H1 (cell line): ENCODE measurements around the gene TMEM204. TPM values are rescaled to one million over a fixed set of nuclear protein-coding genes. Genes with fewer than 3 reads are reported as not detected.

Experiments
- CTCF ChIA-PET: fragments of 300-600 bp; sonication (Branson Sonifier 250); formaldehyde crosslinking; loops from one replicate; lab custom pipeline; 2021; ENCODE audit not compliant: partially characterized antibody; lab: Charles Lee
- POLR2A ChIA-PET: fragments of 300-600 bp; sonication (Branson Sonifier 250); formaldehyde crosslinking; loops from one replicate; lab custom pipeline; 2021; ENCODE audit warnings: inconsistent platforms; ENCODE audit not compliant: partially characterized antibody; lab: Charles Lee
- DNase-seq, 2 experiments: peaks; one replicate each; pipeline versions ENCODE4 v3.0.0 to v3.0.0-alpha.2; 2010 to 2022; ENCODE audit warnings: low spot score in 2 of 2, low read depth in 1 of 2, mixed read lengths in 1 of 2
- FAIRE-seq: peaks from 2 replicates; lab custom pipeline; 2011; peaks lifted over from hg19 to GRCh38; lab: Jason Lieb, UNC
- H2AFZ ChIP-seq: 2 replicates; pipeline ENCODE4 v1.8.1; 2012; ENCODE audit warnings: low read length, inconsistent platforms
- H2AK5ac ChIP-seq: 2 replicates; pipeline ENCODE4 v1.6.1; 2013; ENCODE audit warnings: low read depth, low read length
- H2BK120ac ChIP-seq: replicated peaks from 2 replicates; pipeline ENCODE3; 2013; ENCODE audit warnings: low read depth, low read length, inconsistent platforms
- H2BK12ac ChIP-seq: 2 replicates; pipeline ENCODE4 v1.6.1; 2013; ENCODE audit warnings: low read depth, low read length
- H2BK15ac ChIP-seq: 2 replicates; pipeline ENCODE4 v1.6.1; 2013; ENCODE audit warnings: low read length
- H2BK20ac ChIP-seq: 2 replicates; pipeline ENCODE4 v1.6.1; 2013; ENCODE audit warnings: low read length
- H2BK5ac ChIP-seq: 2 replicates; pipeline ENCODE4 v1.6.1; 2013; ENCODE audit warnings: low read depth, low read length
- H3K14ac ChIP-seq: 2 replicates; pipeline ENCODE4 v1.6.1; 2013; ENCODE audit warnings: inconsistent platforms; ENCODE audit not compliant: insufficient read length
- H3K18ac ChIP-seq: 2 replicates; pipeline ENCODE4 v1.6.1; 2013; ENCODE audit warnings: low read length; ENCODE audit errors: extremely low read depth
- H3K23ac ChIP-seq: 2 replicates; pipeline ENCODE4 v1.6.1; 2013; ENCODE audit warnings: inconsistent platforms; ENCODE audit not compliant: insufficient read length
- H3K23me2 ChIP-seq: 2 replicates; pipeline ENCODE4 v1.6.1; 2013; ENCODE audit warnings: low read depth, low read length
- H3K27ac ChIP-seq: 2 replicates; pipeline ENCODE4 v1.6.1; 2011; ENCODE audit warnings: low read depth, low read length, inconsistent platforms
- H3K27me3 ChIP-seq, 4 experiments: replicated peaks in 1 of 4; 1 replicate in 1 of 4; 2 replicates in 3 of 4; pipeline versions ENCODE4 v1.6.1 to v1.8.1; 2011 to 2013; ENCODE audit warnings: low read length in 3 of 4, mild to moderate bottlenecking in 3 of 4, inconsistent platforms in 2 of 4, mixed read lengths in 2 of 4, moderate library complexity in 1 of 4; ENCODE audit not compliant: control insufficient read depth in 3 of 4, insufficient read depth in 3 of 4; ENCODE audit errors: extremely low read depth in 1 of 4
- H3K36me3 ChIP-seq, 4 experiments: 2 replicates each; pipeline versions ENCODE4 v1.6.1 to v1.8.1; 2011 to 2013; ENCODE audit warnings: mild to moderate bottlenecking in 4 of 4, low read length in 3 of 4, moderate library complexity in 2 of 4, control low read depth in 1 of 4, inconsistent platforms in 1 of 4; ENCODE audit not compliant: insufficient read depth in 4 of 4, control insufficient read depth in 2 of 4
- H3K4ac ChIP-seq: replicated peaks from 2 replicates; pipeline ENCODE3; 2013; ENCODE audit warnings: low read length, low read depth, mixed read lengths, inconsistent platforms; ENCODE audit not compliant: insufficient read length
- H3K4me1 ChIP-seq, 4 experiments: replicated peaks in 1 of 4; 1 replicate in 1 of 4; 2 replicates in 3 of 4; pipeline versions ENCODE4 v1.6.1 to v1.8.1; 2011 to 2013; ENCODE audit warnings: low read length in 3 of 4, inconsistent platforms in 2 of 4, mixed read lengths in 1 of 4; ENCODE audit not compliant: insufficient read depth in 4 of 4, control insufficient read depth in 3 of 4
- H3K4me2 ChIP-seq, 2 experiments: 2 replicates each; pipeline versions ENCODE4 v1.6.1 to v1.8.1; 2011 to 2013; ENCODE audit warnings: low read depth in 2 of 2, low read length in 2 of 2, control low read depth in 1 of 2, inconsistent platforms in 1 of 2, mild to moderate bottlenecking in 1 of 2; ENCODE audit not compliant: insufficient read depth in 1 of 2
- H3K4me3 ChIP-seq, 4 experiments: fragments of 200-600, 300-600 bp in 1 of 4; sonication (generic), shearing (Covaris generic), sonication (Bioruptor Twin) in 1 of 4; 2 replicates each; pipeline versions ENCODE4 v1.5.1 to v1.8.1; 2011 to 2016; ENCODE audit warnings: low read length in 4 of 4, low read depth in 3 of 4, control low read depth in 2 of 4, inconsistent platforms in 2 of 4, mild to moderate bottlenecking in 2 of 4, mixed read lengths in 1 of 4, moderate library complexity in 1 of 4; ENCODE audit not compliant: insufficient read depth in 2 of 4; ENCODE audit errors: extremely low read depth in 1 of 4
- H3K56ac ChIP-seq: replicated peaks from 2 replicates; pipeline ENCODE3; 2013; ENCODE audit warnings: low read depth, mild to moderate bottlenecking, mixed read lengths, low read length, inconsistent platforms; ENCODE audit not compliant: insufficient read length
- H3K79me1 ChIP-seq: 2 replicates; pipeline ENCODE4 v1.6.1; 2013; ENCODE audit warnings: low read depth, low read length, control low read depth
- H3K79me2 ChIP-seq, 2 experiments: 2 replicates each; pipeline versions ENCODE4 v1.6.1 to v1.8.1; 2012 to 2013; ENCODE audit warnings: low read length in 2 of 2, mild to moderate bottlenecking in 2 of 2, inconsistent platforms in 1 of 2; ENCODE audit not compliant: insufficient read depth in 2 of 2, control insufficient read depth in 1 of 2
- H3K9ac ChIP-seq, 4 experiments: replicated peaks in 1 of 4; 1 replicate in 1 of 4; 2 replicates in 3 of 4; pipeline versions ENCODE4 v1.6.1 to v1.8.1; 2011 to 2013; ENCODE audit warnings: low read depth in 3 of 4, low read length in 3 of 4, control low read depth in 2 of 4, mild to moderate bottlenecking in 2 of 4, moderate library complexity in 2 of 4, inconsistent platforms in 1 of 4; ENCODE audit errors: extremely low read depth in 1 of 4
- H3K9me3 ChIP-seq, 2 experiments: 2 replicates each; pipeline versions ENCODE4 v1.6.1 to v1.8.1; 2012 to 2013; ENCODE audit warnings: mild to moderate bottlenecking in 2 of 2, moderate library complexity in 2 of 2, control low read depth in 1 of 2, inconsistent platforms in 1 of 2, low read depth in 1 of 2, low read length in 1 of 2, mixed read lengths in 1 of 2; ENCODE audit not compliant: insufficient read depth in 2 of 2
- H4K20me1 ChIP-seq, 2 experiments: replicated peaks in 1 of 2; 2 replicates each; pipeline versions ENCODE3 to v1.8.1; 2011 to 2013; ENCODE audit warnings: inconsistent platforms in 2 of 2, low read length in 2 of 2, mild to moderate bottlenecking in 1 of 2; ENCODE audit not compliant: insufficient read depth in 2 of 2, control insufficient read depth in 1 of 2
- H4K5ac ChIP-seq: 2 replicates; pipeline ENCODE4 v1.6.1; 2013; ENCODE audit warnings: low read length, low read depth, mixed read lengths, inconsistent platforms; ENCODE audit not compliant: insufficient read length
- H4K8ac ChIP-seq: 2 replicates; pipeline ENCODE4 v1.8.0; 2013; ENCODE audit warnings: mild to moderate bottlenecking, moderate library complexity, low read length, inconsistent platforms; ENCODE audit not compliant: insufficient read depth; ENCODE audit errors: extremely low read depth
- H4K91ac ChIP-seq: replicated peaks from 2 replicates; pipeline ENCODE3; 2013; ENCODE audit warnings: low read length, mixed read lengths, inconsistent platforms; ENCODE audit not compliant: insufficient read length
- KDM4A ChIP-seq: IDR thresholded peaks from one replicate; pipeline ENCODE4 v1.7.1; 2012; ENCODE audit warnings: low read depth, mild to moderate bottlenecking, moderate library complexity, low read length, inconsistent platforms; ENCODE audit not compliant: severe bottlenecking
- POLR2A ChIP-seq, 2 experiments: IDR thresholded peaks; 1 replicate in 1 of 2; 2 replicates in 1 of 2; pipeline ENCODE4 v1.6.1; 2011; ENCODE audit warnings: low read depth in 2 of 2, low read length in 2 of 2, mild to moderate bottlenecking in 2 of 2; ENCODE audit errors: control extremely low read depth in 1 of 2
- WGBS, 2 experiments: shearing (Covaris generic) in 1 of 2; methylation state at CpG; one replicate each; pipeline versions ENCODE4 v1.1.6 to v1.1.7; 2013 to 2015; ENCODE audit warnings: low lambda C conversion rate in 2 of 2, mixed read lengths in 2 of 2, inconsistent platforms in 1 of 2, low coverage in 1 of 2, missing lambda C conversion rate in 1 of 2; ENCODE audit not compliant: insufficient replicate concordance in 2 of 2, insufficient coverage in 1 of 2, insufficient read length in 1 of 2; ENCODE audit errors: extremely low coverage in 1 of 2, missing lambda C conversion rate in 1 of 2; 5-methylcytosine and 5-hydroxymethylcytosine counted together
- polyA plus RNA-seq, 7 experiments: library from polyadenylated mRNA; depleted of rRNA in 3 of 7; stranded (reverse) in 5 of 7; unstranded in 2 of 7; fragments of >200 nt in 5 of 7; fragments of 200-250 nt in 2 of 7; gene quantifications; 1 replicate in 5 of 7; 2 replicates in 1 of 7; 4 replicates in 1 of 7; pipeline versions ENCODE4 v1.2.1 to v1.2.3, GENCODE V29; 2011 to 2013; ENCODE audit warnings: missing spikeins in 2 of 7, mixed read lengths in 2 of 7
- total RNA-seq: library from RNA; stranded (reverse); fragmentation: NEBNext Ultra II Directional; extraction: Animal tissue kit (Norgen Biotek cat#: 25700); gene quantifications from 2 replicates; pipeline ENCODE4 v1.2.1, GENCODE V29; 2021

Gene TMEM204
- total and polyA plus RNA-seq, 2 of the 8 experiments (the other 6 are each of a cell fraction or from before 2014, with no cell fraction given), result not detected

DNA sequence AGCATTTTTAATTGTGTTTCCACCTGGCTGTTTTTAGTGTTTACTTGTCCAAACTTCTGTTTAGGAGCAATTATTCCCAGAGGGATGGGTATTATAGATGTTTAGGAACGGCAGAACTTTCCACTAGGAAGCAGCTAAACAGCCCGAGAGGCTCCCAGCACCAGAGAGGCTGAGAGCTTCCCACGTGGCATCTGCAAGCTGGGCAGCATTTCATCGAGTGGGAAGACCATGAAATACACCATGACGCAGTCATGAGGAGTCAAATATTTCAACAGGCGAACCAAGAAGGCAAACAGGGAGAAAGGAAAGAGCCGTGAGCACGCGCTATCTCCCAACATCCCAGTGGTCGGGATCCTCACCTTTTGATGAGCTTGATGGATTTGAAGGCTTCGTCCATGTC is 24.1 kb downstream of the TMEM204 start:
- no peak overlapping the region for H3K4ac ChIP-seq
- H3K18ac ChIP-seq, result no peak overlapping the region
- no peak overlapping the region for H2AFZ ChIP-seq
- H2BK15ac ChIP-seq, result no peak overlapping the region
- H3K23me2 ChIP-seq, result no peaks in the 10 kb centered on the region
- H3K14ac ChIP-seq, result no peak overlapping the region
- H2BK120ac ChIP-seq, result no peak overlapping the region
- no peak for TF ChIP-seq KDM4A
- TF ChIP-seq POLR2A (IDR thresholded peaks at IDR 0.05; ENCODE audit: control extremely low read depth in 1 of 2, low read depth in 2 of 2, low read length in 2 of 2), result no peak
- H4K8ac ChIP-seq, result no peak overlapping the region
- DNase-seq (no peak), FAIRE-seq (no peak)
- no peaks in the 10 kb centered on the region; the same call in 1 of the 2 replicates for H3K79me1 ChIP-seq
- no peak overlapping the region for H3K4me3 ChIP-seq
- peaks cover 0 to 3% (median 0%) of the 10 kb centered on the region in 4 experiments; a peak in 1 of 7 replicates for H3K4me1 ChIP-seq
- no peak overlapping the region for H3K23ac ChIP-seq
- WGBS, 2 experiments, result 94% methylated on average over 11 of the region's 11 CpGs; no CpG with 5 or more reads in 1 of the 2 experiments
- no peak overlapping the region for H2BK12ac ChIP-seq
- peaks cover 2 to 15% (median 11%) of the 10 kb centered on the region in 4 experiments; a peak in 5 of 8 replicates for H3K36me3 ChIP-seq
- no peak overlapping the region for H3K4me2 ChIP-seq
- H3K27ac ChIP-seq, result no peak overlapping the region
- H2BK5ac ChIP-seq, result no peak overlapping the region; the same call in 1 of the 2 replicates
- no peaks in the 10 kb centered on the region for H3K79me2 ChIP-seq
- peaks cover 3% of the 10 kb centered on the region in 2 experiments for H4K20me1 ChIP-seq
- ChIA-PET CTCF (interaction anchor here (0.5 to 3.0 kb wide), 3 partner anchors 9 to 16 kb away, joined by 3 to 10 read pairs (median 3); no protein-coding TSS in a partner anchor), POLR2A (interaction anchor here (0.9 to 1.5 kb wide), 2 partner anchors 9 to 11 kb away, joined by 3 to 4 read pairs; no protein-coding TSS in a partner anchor)
- H2BK20ac ChIP-seq, result no peak overlapping the region
- H3K9me3 ChIP-seq, result no peaks in the 10 kb centered on the region
- H3K56ac ChIP-seq, result no peak overlapping the region
- H3K27me3 ChIP-seq, result no peaks in the 10 kb centered on the region
- no peak overlapping the region for H4K91ac ChIP-seq
- H3K9ac ChIP-seq, result no peak overlapping the region
- H2AK5ac ChIP-seq, result no peak overlapping the region
- H4K5ac ChIP-seq, result no peak overlapping the region
